ENCODE measurements around the gene ZNFX1.

DNA sequence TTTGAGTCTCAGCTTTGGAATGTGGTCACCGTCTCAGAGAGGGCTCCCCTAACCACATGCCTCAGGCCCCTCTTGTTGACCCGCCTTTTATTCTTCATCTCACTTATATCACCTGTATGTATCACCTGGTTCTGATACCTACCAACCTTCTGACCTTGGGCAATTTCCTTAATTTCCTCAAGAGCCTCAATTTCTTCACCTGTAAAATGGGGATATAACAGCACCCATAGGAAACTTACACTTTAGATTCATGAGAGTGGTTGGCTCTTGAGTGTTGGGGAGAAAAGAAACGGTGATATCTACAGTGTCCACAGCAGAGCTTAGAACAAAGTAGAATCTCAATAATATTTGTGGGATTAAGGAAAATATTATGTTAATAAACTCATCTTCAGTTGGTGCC is 62.6 kb downstream of the ZNFX1 start:
- TF ChIP-seq, protein P1, sequence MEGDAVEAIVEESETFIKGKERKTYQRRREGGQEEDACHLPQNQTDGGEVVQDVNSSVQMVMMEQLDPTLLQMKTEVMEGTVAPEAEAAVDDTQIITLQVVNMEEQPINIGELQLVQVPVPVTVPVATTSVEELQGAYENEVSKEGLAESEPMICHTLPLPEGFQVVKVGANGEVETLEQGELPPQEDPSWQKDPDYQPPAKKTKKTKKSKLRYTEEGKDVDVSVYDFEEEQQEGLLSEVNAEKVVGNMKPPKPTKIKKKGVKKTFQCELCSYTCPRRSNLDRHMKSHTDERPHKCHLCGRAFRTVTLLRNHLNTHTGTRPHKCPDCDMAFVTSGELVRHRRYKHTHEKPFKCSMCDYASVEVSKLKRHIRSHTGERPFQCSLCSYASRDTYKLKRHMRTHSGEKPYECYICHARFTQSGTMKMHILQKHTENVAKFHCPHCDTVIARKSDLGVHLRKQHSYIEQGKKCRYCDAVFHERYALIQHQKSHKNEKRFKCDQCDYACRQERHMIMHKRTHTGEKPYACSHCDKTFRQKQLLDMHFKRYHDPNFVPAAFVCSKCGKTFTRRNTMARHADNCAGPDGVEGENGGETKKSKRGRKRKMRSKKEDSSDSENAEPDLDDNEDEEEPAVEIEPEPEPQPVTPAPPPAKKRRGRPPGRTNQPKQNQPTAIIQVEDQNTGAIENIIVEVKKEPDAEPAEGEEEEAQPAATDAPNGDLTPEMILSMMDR (conservative IDR thresholded peaks at IDR 0.05; ENCODE audit: low read length), result no peak
- TF ChIP-seq EZH2phosphoT487 (IDR thresholded peaks at IDR 0.05; ENCODE audit: borderline replicate concordance), result no peak

All from Loucy (cell line).